ENCODE results near the gene ABCC4.

- TF ChIP-seq CTCF (IDR thresholded peaks at IDR 0.05), result no peak
- TF ChIP-seq POLR2A (IDR thresholded peaks at IDR 0.05), result no peak
Observed at GRCh38 chr13:94972262-94972661, 329.0 kb downstream of the ABCC4 start.
